ENCODE measurements around the gene PTPDC1.

- TF ChIP-seq FOXK2 (IDR thresholded peaks at IDR 0.05) (no peak), HDGF (IDR thresholded peaks at IDR 0.05; ENCODE audit: borderline replicate concordance) (no peak), BHLHE40 (IDR thresholded peaks at IDR 0.05; ENCODE audit: borderline replicate concordance) (no peak), ELF4 (IDR thresholded peaks at IDR 0.05) (no peak), FOXA1 (IDR thresholded peaks at IDR 0.05) (no peak), TARDBP (IDR thresholded peaks at IDR 0.05) (no peak), SP1 (IDR thresholded peaks at IDR 0.05) (no peak), SUZ12 (IDR thresholded peaks at IDR 0.05) (no peak), NFRKB (IDR thresholded peaks at IDR 0.05) (no peak), ZNF384 (IDR thresholded peaks at IDR 0.05) (no peak), FOXM1 (IDR thresholded peaks at IDR 0.05; ENCODE audit: borderline replicate concordance) (no peak), CTBP1 (IDR thresholded peaks at IDR 0.05; ENCODE audit: borderline replicate concordance) (no peak), L3MBTL2 (conservative IDR thresholded peaks at IDR 0.05) (no peak), LEF1 (IDR thresholded peaks at IDR 0.05; ENCODE audit: borderline replicate concordance) (no peak)
These were observed 60.1 kb downstream of the PTPDC1 start for GRCh38 chr9:94144394-94144793.

All from HEK293T (cell line).